ENCODE measurements around the gene DNHD1.

DNHD1 gene

GRCh38 chr11:6570691-6571427 is 73.8 kb downstream of the DNHD1 start:
- no peak overlapping the region for H3K9ac ChIP-seq (ENCODE audit: low read length)
- H3K4me3 ChIP-seq (ENCODE audit: low read length), result no peak overlapping the region
- no peaks in the 10 kb centered on the region for H3K36me3 ChIP-seq (ENCODE audit: control insufficient read depth, insufficient read depth, low read length)
- no peaks in the 10 kb centered on the region for H3K9me3 ChIP-seq (ENCODE audit: control insufficient read depth, low read length)
- peaks cover 6% of the 10 kb centered on the region for H3K4me1 ChIP-seq (ENCODE audit: control insufficient read depth, insufficient read depth, low read length)
- H3K27me3 ChIP-seq (ENCODE audit: control insufficient read depth, insufficient read depth, low read length), result no peaks in the 10 kb centered on the region

DNA sequence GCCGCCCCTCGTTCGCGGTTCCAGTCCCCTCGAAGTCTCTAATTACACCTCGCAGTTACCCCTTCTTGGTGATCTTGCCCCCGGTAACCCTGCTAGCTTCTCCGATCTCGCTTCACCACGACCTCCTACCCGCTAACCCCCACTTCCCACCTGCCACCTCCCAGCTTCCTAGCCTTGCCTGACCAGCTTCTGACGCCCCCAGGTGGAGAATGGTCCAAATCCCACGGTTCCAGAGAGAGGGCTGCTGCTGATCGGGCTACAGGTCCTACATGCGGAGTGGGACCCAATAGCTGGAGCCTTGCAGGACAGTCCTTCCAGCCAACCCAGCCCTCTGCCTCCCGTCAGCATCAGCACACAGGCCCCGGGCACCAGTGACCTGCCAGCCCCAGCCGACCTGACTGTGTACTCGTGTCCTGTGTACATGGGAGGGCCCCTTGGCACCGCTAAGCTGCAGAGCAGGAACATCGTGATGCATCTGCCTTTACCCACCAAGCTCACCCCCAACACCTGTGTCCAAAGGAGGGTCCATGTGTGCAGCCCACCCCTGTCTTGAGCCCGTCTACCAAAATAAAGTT is 74.4 kb downstream of the DNHD1 start:
- no peak overlapping the region for H3K9ac ChIP-seq (ENCODE audit: low read length)
- H3K4me3 ChIP-seq (ENCODE audit: low read length), result no peak overlapping the region
- peaks cover 6% of the 10 kb centered on the region for H3K4me1 ChIP-seq (ENCODE audit: control insufficient read depth, insufficient read depth, low read length)
- no peaks in the 10 kb centered on the region for H3K27me3 ChIP-seq (ENCODE audit: control insufficient read depth, insufficient read depth, low read length)
- no peaks in the 10 kb centered on the region for H3K9me3 ChIP-seq (ENCODE audit: control insufficient read depth, low read length)
- H3K36me3 ChIP-seq (ENCODE audit: control insufficient read depth, insufficient read depth, low read length), result no peaks in the 10 kb centered on the region

DNA sequence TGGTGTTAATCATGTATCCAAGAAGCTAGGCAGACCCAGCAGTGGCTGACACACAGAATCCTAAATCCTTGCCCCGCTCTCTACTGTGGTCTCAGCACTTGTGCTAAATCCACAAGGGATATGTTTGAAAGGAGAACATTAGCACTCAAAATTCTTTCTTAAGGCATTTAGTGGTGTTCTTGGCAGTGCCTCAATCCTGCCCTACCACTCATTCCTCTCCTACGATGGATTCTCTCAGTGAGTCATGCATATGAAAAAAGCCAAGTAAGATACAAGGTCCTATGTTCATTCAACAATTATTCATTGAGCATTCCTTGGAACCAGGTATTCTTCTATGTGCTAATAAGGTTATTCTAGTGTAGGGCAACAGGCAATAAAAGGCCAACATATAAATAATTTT is 75.1 kb downstream of the DNHD1 start:
- Histone ChIP-seq H3K9ac (ENCODE audit: low read length) (no peak overlapping the region), H3K36me3 (ENCODE audit: control insufficient read depth, insufficient read depth, low read length) (no peaks in the 10 kb centered on the region), H3K9me3 (ENCODE audit: control insufficient read depth, low read length) (no peaks in the 10 kb centered on the region), H3K4me3 (ENCODE audit: low read length) (no peak overlapping the region), H3K27me3 (ENCODE audit: control insufficient read depth, insufficient read depth, low read length) (no peaks in the 10 kb centered on the region), H3K4me1 (ENCODE audit: control insufficient read depth, insufficient read depth, low read length) (peaks cover 6% of the 10 kb centered on the region)

DNA sequence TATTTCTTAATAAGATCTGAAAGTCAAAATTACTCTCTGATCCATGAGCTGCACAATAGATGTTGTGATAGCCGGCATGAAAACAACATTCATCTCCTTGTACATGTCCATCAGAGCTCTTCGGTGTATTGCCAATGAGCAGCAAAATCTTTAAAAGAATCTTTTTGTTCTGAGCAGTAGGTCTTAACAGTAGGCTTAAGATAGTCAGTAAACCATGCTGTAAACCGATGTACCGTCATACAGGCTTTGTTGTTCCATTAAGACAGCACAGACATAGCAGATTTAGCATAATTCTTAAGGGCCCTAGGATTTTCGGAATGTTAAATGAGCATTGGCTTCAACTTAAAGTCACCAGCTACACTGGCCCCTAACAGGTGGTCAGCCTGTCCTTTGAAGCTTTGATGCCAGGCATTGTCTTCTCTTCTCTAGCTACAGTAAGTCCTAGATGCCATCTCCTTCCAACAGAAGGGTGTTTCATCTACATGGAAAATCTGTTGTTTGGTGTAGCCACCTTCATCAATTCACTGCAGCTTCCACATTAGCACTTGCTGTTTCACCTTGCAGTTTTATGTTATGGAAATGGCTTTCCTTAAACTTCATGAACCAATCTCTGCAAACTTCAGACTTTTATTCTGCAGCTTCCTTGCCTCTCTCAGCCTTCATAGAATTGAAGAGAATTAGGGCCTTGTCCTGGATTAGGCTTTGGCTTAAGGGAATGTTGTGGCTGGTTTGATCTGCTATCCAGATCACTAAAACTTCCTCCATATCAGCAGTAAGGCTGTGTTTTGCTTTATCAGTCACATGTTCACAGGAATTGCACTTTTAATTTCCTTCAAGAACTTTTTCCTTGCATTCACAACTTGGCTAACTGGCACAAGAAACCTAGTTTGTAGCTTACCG is 78.0 kb downstream of the DNHD1 start:
- H3K4me3 ChIP-seq (ENCODE audit: low read length), result no peak overlapping the region
- H3K36me3 ChIP-seq (ENCODE audit: control insufficient read depth, insufficient read depth, low read length), result no peaks in the 10 kb centered on the region
- H3K4me1 ChIP-seq (ENCODE audit: control insufficient read depth, insufficient read depth, low read length), result no peaks in the 10 kb centered on the region
- H3K27me3 ChIP-seq (ENCODE audit: control insufficient read depth, insufficient read depth, low read length), result no peaks in the 10 kb centered on the region
- H3K9ac ChIP-seq (ENCODE audit: low read length), result no peak overlapping the region
- no peaks in the 10 kb centered on the region for H3K9me3 ChIP-seq (ENCODE audit: control insufficient read depth, low read length)

- Histone ChIP-seq H3K27me3 (ENCODE audit: control insufficient read depth, insufficient read depth, low read length) (no peaks in the 10 kb centered on the region), H3K4me1 (ENCODE audit: control insufficient read depth, insufficient read depth, low read length) (no peaks in the 10 kb centered on the region), H3K4me3 (ENCODE audit: low read length) (no peak overlapping the region), H3K36me3 (ENCODE audit: control insufficient read depth, insufficient read depth, low read length) (no peaks in the 10 kb centered on the region), H3K9ac (ENCODE audit: low read length) (no peak overlapping the region), H3K9me3 (ENCODE audit: control insufficient read depth, low read length) (no peaks in the 10 kb centered on the region)
Measured at GRCh38 chr11:6576471-6577373, 79.6 kb downstream of the DNHD1 start.

DNA sequence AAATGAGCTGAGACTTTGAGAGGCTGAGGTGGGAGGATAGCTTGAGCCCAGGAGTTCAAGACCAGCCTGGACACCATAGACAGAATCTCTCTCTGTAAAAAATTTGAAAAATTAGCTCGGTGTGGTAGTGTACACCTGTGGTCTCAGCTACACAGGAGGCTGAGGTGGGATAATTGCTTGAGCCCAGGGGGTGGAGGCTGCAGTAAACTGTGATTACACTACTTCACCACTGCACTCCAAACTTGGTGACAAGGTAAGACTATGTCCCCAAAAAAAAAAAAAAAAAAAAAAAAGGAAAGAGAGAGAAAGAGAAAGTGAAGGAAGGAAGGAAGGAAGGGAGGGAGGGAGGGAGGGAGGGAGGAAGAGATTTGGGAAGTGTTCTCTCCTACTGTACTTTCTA is 81.1 kb downstream of the DNHD1 start:
- Histone ChIP-seq H3K27me3 (ENCODE audit: control insufficient read depth, insufficient read depth, low read length) (no peaks in the 10 kb centered on the region), H3K9me3 (ENCODE audit: control insufficient read depth, low read length) (no peaks in the 10 kb centered on the region), H3K4me1 (ENCODE audit: control insufficient read depth, insufficient read depth, low read length) (no peaks in the 10 kb centered on the region), H3K4me3 (ENCODE audit: low read length) (no peak overlapping the region), H3K36me3 (ENCODE audit: control insufficient read depth, insufficient read depth, low read length) (no peaks in the 10 kb centered on the region), H3K9ac (ENCODE audit: low read length) (no peak overlapping the region)

DNA sequence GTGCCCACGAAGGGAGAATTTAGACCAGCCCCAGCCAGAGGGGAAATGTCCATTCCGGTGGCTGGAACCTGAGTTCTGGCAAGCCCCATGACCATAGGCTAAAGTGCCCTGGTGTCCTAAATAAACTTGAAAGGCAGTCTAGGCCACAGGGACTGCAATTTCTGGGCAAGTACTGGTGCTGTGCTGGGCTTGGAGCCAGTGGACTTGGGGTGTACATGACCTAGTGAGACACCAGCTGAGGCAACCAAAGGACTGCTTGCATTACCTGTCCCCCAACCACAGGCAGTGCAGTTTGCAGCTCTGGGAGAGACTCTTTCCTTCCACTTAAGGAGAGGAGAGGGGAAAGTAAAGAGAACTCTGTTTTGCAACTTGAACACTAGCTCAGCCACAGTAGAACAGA is 82.6 kb downstream of the DNHD1 start:
- H3K27me3 ChIP-seq (ENCODE audit: control insufficient read depth, insufficient read depth, low read length), result no peaks in the 10 kb centered on the region
- H3K4me3 ChIP-seq (ENCODE audit: low read length), result no peak overlapping the region
- no peaks in the 10 kb centered on the region for H3K9me3 ChIP-seq (ENCODE audit: control insufficient read depth, low read length)
- H3K9ac ChIP-seq (ENCODE audit: low read length), result no peak overlapping the region
- no peaks in the 10 kb centered on the region for H3K36me3 ChIP-seq (ENCODE audit: control insufficient read depth, insufficient read depth, low read length)
- no peaks in the 10 kb centered on the region for H3K4me1 ChIP-seq (ENCODE audit: control insufficient read depth, insufficient read depth, low read length)

DNA sequence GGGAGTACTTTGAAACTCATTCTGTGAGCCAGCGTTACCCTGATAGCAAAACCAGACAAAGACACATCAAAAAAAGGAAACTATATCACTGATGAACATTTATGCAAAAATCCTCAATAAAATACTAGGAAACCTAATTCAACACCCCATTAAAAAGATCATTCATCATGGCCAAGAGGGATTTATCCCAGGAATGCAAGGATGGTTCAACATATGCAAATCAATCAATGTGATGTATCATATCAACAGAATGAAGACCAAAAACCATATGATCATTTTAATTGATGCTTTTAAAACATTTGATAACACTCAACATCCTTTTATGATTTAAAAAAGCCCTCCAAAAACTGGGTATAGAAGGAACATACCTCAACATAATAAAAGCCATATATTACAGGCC is 86.5 kb downstream of the DNHD1 start:
- no peak overlapping the region for H3K4me3 ChIP-seq (ENCODE audit: low read length)
- H3K4me1 ChIP-seq (ENCODE audit: control insufficient read depth, insufficient read depth, low read length), result no peaks in the 10 kb centered on the region
- H3K9ac ChIP-seq (ENCODE audit: low read length), result no peak overlapping the region
- H3K27me3 ChIP-seq (ENCODE audit: control insufficient read depth, insufficient read depth, low read length), result no peaks in the 10 kb centered on the region
- H3K9me3 ChIP-seq (ENCODE audit: control insufficient read depth, low read length), result no peaks in the 10 kb centered on the region
- H3K36me3 ChIP-seq (ENCODE audit: control insufficient read depth, insufficient read depth, low read length), result no peaks in the 10 kb centered on the region

GRCh38 chr11:6584528-6584927 is 87.4 kb downstream of the DNHD1 start:
- H3K27me3 ChIP-seq (ENCODE audit: control insufficient read depth, insufficient read depth, low read length), result no peaks in the 10 kb centered on the region
- H3K4me1 ChIP-seq (ENCODE audit: control insufficient read depth, insufficient read depth, low read length), result no peaks in the 10 kb centered on the region
- no peaks in the 10 kb centered on the region for H3K9me3 ChIP-seq (ENCODE audit: control insufficient read depth, low read length)
- no peaks in the 10 kb centered on the region for H3K36me3 ChIP-seq (ENCODE audit: control insufficient read depth, insufficient read depth, low read length)
- H3K4me3 ChIP-seq (ENCODE audit: low read length), result no peak overlapping the region
- no peak overlapping the region for H3K9ac ChIP-seq (ENCODE audit: low read length)

DNA sequence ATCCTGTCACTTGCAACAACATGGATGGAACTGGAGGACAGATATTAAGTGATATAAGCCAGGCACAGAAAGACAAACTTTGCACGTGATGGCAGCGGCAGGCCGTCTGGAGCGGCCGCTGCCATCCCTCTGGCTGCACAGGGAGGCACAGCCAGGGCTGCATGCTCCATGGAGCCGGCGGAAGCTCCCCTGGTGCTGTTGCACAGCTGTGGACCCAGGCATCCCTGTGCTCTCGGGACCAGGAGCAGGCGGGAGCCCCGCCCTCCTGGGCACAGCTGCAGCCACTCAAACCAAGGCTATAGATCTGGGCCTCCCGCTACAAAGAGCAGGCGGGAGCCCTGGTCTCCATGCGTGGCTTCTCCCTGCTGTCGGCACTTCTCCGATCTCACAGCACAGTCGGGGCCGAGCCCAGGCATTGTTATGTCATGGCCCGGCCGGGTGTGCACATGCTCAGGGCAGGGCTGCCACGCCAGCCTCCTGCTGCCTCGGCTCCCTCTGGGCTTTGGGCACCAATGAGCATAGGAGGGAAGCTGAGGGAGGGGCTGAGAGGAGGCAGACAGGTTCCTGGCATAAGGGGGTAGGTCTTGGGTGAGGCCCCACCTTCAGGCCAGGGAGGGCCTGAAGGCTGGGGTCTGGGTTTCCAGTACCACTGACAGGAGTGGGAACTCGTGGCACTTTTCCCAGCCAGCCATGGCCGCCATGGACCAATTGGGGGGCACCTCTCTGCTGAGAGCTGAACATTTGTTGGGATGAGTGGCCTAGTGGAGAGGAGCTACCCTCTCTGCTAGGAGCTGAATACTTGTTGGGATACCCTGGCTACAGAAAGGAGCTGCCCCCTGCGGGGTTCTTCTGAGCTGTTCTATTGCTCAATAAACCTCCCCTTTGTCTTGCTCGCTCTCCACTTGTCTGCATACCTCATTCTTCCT is 89.6 kb downstream of the DNHD1 start:
- Histone ChIP-seq H3K9ac (ENCODE audit: low read length) (no peak overlapping the region), H3K4me3 (ENCODE audit: low read length) (no peak overlapping the region), H3K4me1 (ENCODE audit: control insufficient read depth, insufficient read depth, low read length) (no peaks in the 10 kb centered on the region), H3K9me3 (ENCODE audit: control insufficient read depth, low read length) (no peaks in the 10 kb centered on the region), H3K27me3 (ENCODE audit: control insufficient read depth, insufficient read depth, low read length) (no peaks in the 10 kb centered on the region), H3K36me3 (ENCODE audit: control insufficient read depth, insufficient read depth, low read length) (no peaks in the 10 kb centered on the region)

Measured in mucosa of stomach (tissue), 1 donor.